Measurements from ENCODE around the gene NIM1K. TPM values are rescaled to one million over a fixed set of nuclear protein-coding genes. Genes with fewer than 3 reads are reported as not detected.

NIM1K gene
- total and polyA plus RNA-seq, 4 donors: 1.0 to 4.2 (median 3.1) TPM; not detected in 1

- Histone ChIP-seq H3K27me3 (ENCODE audit: control insufficient read depth in 3 of 3, insufficient read depth in 3 of 3, low read length in 2 of 3) (peaks cover 0 to 43% (median 0%) of the 10 kb centered on the region in 3 donors), H3K27ac (ENCODE audit: low read depth in 1 of 2, low read length in 1 of 2) (no peak overlapping the region), H3K4me1 (ENCODE audit: control insufficient read depth in 5 of 5, insufficient read depth in 5 of 5, low read length in 5 of 5) (peaks cover 0 to 7% (median 0%) of the 10 kb centered on the region in 5 donors), H3K9me3 (ENCODE audit: control insufficient read depth in 4 of 4, insufficient read depth in 3 of 4, low read length in 3 of 4) (no peaks in the 10 kb centered on the region), H3K9ac (ENCODE audit: insufficient read depth in 1 of 2, low read length in 2 of 2) (no peak overlapping the region), H3K4me3 (no peak overlapping the region), H3K36me3 (ENCODE audit: control insufficient read depth in 4 of 4, insufficient read depth in 4 of 4, low read length in 4 of 4) (peaks cover 0 to 9% (median 3%) of the 10 kb centered on the region in 4 donors)
- no peak for ATAC-seq (ENCODE audit: insufficient read depth, low FRiP score)
- no peak for DNase-seq
- no peak for TF ChIP-seq CTCF (IDR thresholded peaks at IDR 0.05; ENCODE audit: control extremely low read depth, extremely low read depth)
- 81 to 91% methylated on average over 7 of the region's 7 CpGs for WGBS, 2 donors
Observed at GRCh38 chr5:43281840-43282658, 90.0 kb downstream of the NIM1K start.

GRCh38 chr5:43286623-43287022, 94.6 kb downstream of the NIM1K start:
- no peak for ATAC-seq (ENCODE audit: insufficient read depth, low FRiP score)
- Histone ChIP-seq H3K4me1 (ENCODE audit: control insufficient read depth in 5 of 5, insufficient read depth in 5 of 5, low read length in 5 of 5) (peaks cover 0 to 18% (median 0%) of the 10 kb centered on the region in 5 donors), H3K27me3 (ENCODE audit: control insufficient read depth in 3 of 3, insufficient read depth in 3 of 3, low read length in 2 of 3) (peaks cover 0 to 14% (median 0%) of the 10 kb centered on the region in 3 donors), H3K36me3 (ENCODE audit: control insufficient read depth in 4 of 4, insufficient read depth in 4 of 4, low read length in 4 of 4) (peaks cover 2 to 28% (median 12%) of the 10 kb centered on the region in 4 donors), H3K4me3 (no peak overlapping the region), H3K9ac (ENCODE audit: insufficient read depth in 1 of 2, low read length in 2 of 2) (no peak overlapping the region), H3K9me3 (ENCODE audit: control insufficient read depth in 4 of 4, insufficient read depth in 3 of 4, low read length in 3 of 4) (no peaks in the 10 kb centered on the region), H3K27ac (ENCODE audit: low read depth in 1 of 2, low read length in 1 of 2) (no peak overlapping the region)
- TF ChIP-seq CTCF (IDR thresholded peaks at IDR 0.05; ENCODE audit: control extremely low read depth, extremely low read depth): no peak
- no peak for DNase-seq

- ATAC-seq (ENCODE audit: insufficient read depth, low FRiP score) (no peak), DNase-seq (no peak)
- H3K9ac ChIP-seq (ENCODE audit: insufficient read depth in 1 of 2, low read length in 2 of 2): no peak overlapping the region
- peaks cover 0 to 18% (median 0%) of the 10 kb centered on the region in 5 donors for H3K4me1 ChIP-seq (ENCODE audit: control insufficient read depth in 5 of 5, insufficient read depth in 5 of 5, low read length in 5 of 5)
- peaks cover 0 to 5% (median 0%) of the 10 kb centered on the region in 3 donors for H3K27me3 ChIP-seq (ENCODE audit: control insufficient read depth in 3 of 3, insufficient read depth in 3 of 3, low read length in 2 of 3)
- H3K4me3 ChIP-seq: no peak overlapping the region
- H3K9me3 ChIP-seq (ENCODE audit: control insufficient read depth in 4 of 4, insufficient read depth in 3 of 4, low read length in 3 of 4): no peaks in the 10 kb centered on the region
- H3K36me3 ChIP-seq (ENCODE audit: control insufficient read depth in 4 of 4, insufficient read depth in 4 of 4, low read length in 4 of 4): peaks cover 9 to 31% (median 16%) of the 10 kb centered on the region in 4 donors
- 95 to 97% methylated on average over 4 of the region's 4 CpGs for WGBS, 2 donors
- no peak overlapping the region for H3K27ac ChIP-seq (ENCODE audit: low read depth in 1 of 2, low read length in 1 of 2)
- TF ChIP-seq CTCF (IDR thresholded peaks at IDR 0.05; ENCODE audit: control extremely low read depth, extremely low read depth): no peak
Observed at GRCh38 chr5:43287493-43287892, 95.5 kb downstream of the NIM1K start.
